NCI-H2081 treated with DMSO at 0.1 percent for 48 hours (cell line): ENCODE measurements around the gene POMC.
"Not testable (repeated sequence)": the region's sequence is repeated elsewhere in the genome, so short reads cannot be mapped to it uniquely, and the experiment has no call there.

Experiments
- DNase-seq: peaks from one replicate; lab custom pipeline; 2025; lab: John Stamatoyannopoulos, UW

POMC gene

GRCh38 chr2:25168256-25169072 is at the start of gene POMC:
Gene POMC, minus strand, starts transcription at chr2:25168580. Its CDS starts 3,808 bp downstream, at chr2:25164772.
- DNase-seq = no peak

GRCh38 chr2:25218100-25218499 is 49.7 kb upstream of the POMC start:
- DNase-seq = no peak

- DNase-seq = no peak
Measured at GRCh38 chr2:25215948-25216679, 47.7 kb upstream of the POMC start.

- no peak for DNase-seq
Measured at GRCh38 chr2:25215232-25215631, 46.9 kb upstream of the POMC start.

- DNase-seq = no peak
Measured at GRCh38 chr2:25213229-25213628, 44.8 kb upstream of the POMC start.

GRCh38 chr2:25210923-25211322 is 42.5 kb upstream of the POMC start:
- not testable (repeated sequence) for DNase-seq

- no peak for DNase-seq
Measured at GRCh38 chr2:25207078-25207545, 38.7 kb upstream of the POMC start.

GRCh38 chr2:25204190-25204838 is 35.9 kb upstream of the POMC start:
- no peak for DNase-seq

- no peak for DNase-seq
Measured at GRCh38 chr2:25202275-25202674, 33.9 kb upstream of the POMC start.

GRCh38 chr2:25201794-25202193 is 33.4 kb upstream of the POMC start:
- no peak for DNase-seq

GRCh38 chr2:25201265-25201664 is 32.9 kb upstream of the POMC start:
- no peak for DNase-seq

- DNase-seq = no peak
Measured at GRCh38 chr2:25198576-25198975, 30.2 kb upstream of the POMC start.

- DNase-seq = no peak
Measured at GRCh38 chr2:25198209-25198525, 29.8 kb upstream of the POMC start.

GRCh38 chr2:25197336-25198208 is 29.2 kb upstream of the POMC start:
- DNase-seq = no peak

GRCh38 chr2:25194576-25195122 is 26.3 kb upstream of the POMC start:
- no peak for DNase-seq

GRCh38 chr2:25190536-25190935 is 22.2 kb upstream of the POMC start:
- peak; percentile 51 for DNase-seq

GRCh38 chr2:25188405-25188804 is 20.0 kb upstream of the POMC start:
- no peak for DNase-seq

GRCh38 chr2:25187729-25188350 is 19.5 kb upstream of the POMC start:
- no peak for DNase-seq

GRCh38 chr2:25184254-25184653 is 15.9 kb upstream of the POMC start:
- DNase-seq = no peak

GRCh38 chr2:25178976-25179375 is 10.6 kb upstream of the POMC start:
- no peak for DNase-seq

GRCh38 chr2:25177211-25177611 is 8.8 kb upstream of the POMC start:
- no peak for DNase-seq
